CD4-positive, alpha-beta T cell treated with Interleukin-17A for 4 hours (primary cell): ENCODE data around the gene STUM.

ENCODE experiments used
- DNase-seq: peaks from one replicate; pipeline ENCODE4 v3.0.0-alpha.2; 2020; ENCODE audit warnings: mixed read lengths

STUM gene

DNA sequence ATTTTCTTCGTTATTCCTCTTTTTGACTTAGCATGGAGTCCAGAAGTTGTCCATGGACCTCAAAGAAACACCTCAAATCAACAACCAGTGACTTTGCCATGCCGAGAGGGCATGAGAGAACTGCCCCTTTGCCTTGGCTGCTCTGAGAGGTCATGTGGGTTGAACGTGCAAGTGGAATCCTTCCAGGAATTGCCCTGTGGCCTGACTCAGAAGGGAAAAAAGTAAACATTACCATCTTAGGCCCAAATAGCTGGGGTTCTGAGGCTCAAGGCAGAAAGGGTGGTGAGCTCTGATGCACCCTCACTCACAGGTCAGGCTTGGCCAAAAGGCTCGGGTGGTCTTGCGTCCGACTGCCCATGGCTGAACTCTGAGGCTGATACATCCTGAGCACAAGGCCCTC lies 15.1 kb downstream of the STUM start:
- no peak for DNase-seq

DNA sequence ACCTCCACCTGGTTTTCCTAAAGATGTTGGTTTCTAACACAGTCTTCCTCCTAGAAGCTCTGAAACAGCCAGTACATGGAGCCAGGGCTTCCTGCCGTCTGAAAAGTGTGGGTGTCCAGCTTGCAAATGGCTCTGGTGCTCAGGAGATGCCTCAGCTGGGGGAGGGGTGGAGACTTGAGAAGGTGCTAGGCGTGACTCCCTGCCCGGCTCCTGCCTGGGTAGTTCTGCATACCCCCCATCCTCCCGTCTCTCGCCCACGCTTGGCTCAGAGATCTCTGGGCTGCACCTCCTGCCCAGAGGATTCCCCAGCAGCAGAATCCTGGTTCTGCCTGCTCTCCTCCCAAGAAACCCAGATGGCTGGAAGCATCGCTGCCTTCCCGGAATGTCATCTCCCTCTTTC lies 16.9 kb downstream of the STUM start:
- no peak for DNase-seq

- DNase-seq, result no peak
These were observed 17.7 kb downstream of the STUM start for GRCh38 chr1:226566234-226566633.

DNA sequence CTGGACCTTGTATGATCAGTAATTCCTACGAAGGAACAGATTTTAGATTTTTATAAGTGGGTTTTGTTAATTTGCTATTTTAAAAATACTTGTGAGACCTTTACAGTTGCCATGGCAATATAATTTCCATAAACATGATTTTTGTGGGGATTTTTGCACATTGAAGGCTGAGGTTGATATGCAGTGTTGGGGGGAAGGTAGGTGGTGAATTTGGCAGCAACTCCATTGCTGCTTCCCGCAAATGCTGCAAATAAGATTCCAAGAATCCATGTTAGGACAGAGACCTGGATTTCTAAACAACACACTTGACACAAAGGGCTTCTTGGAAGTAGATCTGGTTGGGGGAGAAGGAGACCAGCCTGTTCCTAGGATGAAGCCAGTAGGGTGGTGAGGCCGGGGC lies 18.2 kb downstream of the STUM start:
- no peak for DNase-seq

- no peak for DNase-seq
These were observed 19.7 kb downstream of the STUM start for GRCh38 chr1:226568077-226568831.

DNA sequence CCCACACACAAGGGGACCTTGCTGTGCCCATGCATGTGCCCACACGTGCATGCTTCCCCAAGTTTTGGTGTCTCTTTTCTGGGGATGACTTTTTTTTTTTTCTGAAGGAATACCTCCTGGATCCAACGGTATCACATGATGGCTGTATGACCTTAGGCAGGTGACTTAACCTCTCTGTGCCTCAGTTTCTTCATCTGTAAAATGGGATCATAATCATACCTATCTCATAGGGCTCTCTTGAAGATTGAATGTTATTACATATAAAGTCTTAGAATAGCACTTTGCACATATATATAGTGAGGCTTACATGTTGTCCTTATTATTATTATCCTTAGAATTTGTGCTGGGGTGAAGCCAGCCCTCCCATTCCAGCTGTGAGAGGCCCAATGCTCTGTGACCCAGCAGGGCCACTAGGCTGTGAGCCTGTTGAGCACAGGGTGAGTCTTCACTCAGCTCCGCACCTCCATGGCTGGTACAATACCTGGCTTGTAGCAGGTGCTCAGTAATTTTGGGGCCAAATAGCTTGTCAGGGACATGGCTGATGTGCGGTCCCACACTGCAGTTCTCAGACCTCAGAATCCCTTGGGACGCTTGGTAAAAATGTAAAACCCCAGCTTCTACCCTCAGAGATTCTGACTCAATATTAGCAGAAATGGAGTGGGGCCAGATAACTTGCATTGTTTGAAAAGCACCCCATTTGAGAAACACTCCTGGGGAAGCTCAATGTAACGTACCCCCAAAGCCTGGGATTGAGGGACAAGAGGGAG lies 20.6 kb downstream of the STUM start:
- DNase-seq, result no peak

DNA sequence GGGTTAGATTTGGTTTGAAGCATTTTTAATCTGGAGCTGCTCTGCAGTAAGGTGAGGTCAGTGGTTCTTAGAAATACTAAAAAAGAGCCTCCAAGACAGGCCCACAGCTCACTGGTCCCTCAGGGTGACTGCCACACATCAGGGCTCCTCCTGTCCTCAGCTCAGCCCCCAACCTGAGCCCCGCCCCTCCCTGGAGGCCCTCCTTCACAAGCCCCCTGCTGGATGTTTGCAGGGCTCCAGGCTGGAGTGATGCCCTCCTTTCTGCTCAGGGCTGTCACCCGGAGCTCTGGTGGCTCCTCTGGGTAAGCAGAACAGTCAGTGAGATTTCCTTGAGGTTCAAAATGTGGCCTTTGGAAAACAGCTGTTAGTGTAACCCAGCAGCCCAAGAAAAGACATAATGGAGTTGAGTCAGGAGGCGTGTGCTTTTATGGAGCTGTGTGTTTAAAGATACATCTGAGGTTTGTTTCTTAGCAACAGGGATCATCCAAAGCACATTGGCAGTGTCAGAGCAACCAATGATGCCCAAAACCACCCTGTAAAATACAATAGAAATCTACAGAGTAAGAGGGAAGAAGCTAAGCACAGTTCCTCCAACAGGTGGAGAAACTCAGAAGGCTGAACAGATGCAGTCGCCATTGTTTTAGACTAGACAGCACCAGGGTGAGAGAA lies 21.4 kb downstream of the STUM start:
- peak; percentile 32 for DNase-seq

GRCh38 chr1:226571893-226572292 lies 23.3 kb downstream of the STUM start:
- no peak for DNase-seq

DNA sequence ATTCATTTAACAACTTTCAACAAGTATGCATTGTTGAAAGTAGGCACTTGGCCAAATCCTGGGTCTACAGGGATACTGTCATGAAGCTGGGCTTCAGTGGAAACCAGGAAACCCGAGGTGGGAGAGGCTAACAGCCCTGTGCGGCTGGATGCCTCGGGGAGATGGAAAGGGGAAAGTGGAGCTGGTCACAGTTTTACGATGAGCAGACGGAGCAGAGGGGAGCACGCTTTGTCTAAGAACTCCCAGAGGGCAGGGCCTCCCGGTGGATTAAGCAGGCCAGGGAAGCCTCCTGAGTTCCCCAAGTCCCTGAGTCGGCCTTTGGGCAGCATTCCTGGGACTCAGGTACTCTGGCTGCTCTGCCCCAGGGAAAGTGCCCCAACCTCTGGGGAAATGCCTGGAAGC lies 23.8 kb downstream of the STUM start:
- DNase-seq, result no peak

- no peak for DNase-seq
These were observed 25.5 kb downstream of the STUM start for GRCh38 chr1:226574044-226574443.

GRCh38 chr1:226574591-226575435 lies 26.2 kb downstream of the STUM start:
- DNase-seq, result no peak

DNA sequence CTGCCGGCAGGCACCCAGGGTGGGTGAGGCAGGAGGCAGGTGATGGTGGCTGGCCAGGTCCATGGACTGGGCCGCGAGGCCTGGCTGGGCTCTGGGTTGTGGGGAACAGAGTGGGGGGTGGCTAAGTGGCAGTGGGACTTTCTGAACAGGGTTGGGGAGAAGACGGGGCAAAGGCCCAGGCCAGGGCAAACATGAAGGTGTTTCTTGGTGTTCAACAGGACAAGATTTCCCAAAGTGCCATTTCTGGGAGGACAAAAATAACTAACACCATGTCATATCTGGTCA lies 26.8 kb downstream of the STUM start:
- DNase-seq, result no peak

- DNase-seq, result peak; percentile 4
These were observed 27.3 kb downstream of the STUM start for GRCh38 chr1:226575739-226576378.

DNA sequence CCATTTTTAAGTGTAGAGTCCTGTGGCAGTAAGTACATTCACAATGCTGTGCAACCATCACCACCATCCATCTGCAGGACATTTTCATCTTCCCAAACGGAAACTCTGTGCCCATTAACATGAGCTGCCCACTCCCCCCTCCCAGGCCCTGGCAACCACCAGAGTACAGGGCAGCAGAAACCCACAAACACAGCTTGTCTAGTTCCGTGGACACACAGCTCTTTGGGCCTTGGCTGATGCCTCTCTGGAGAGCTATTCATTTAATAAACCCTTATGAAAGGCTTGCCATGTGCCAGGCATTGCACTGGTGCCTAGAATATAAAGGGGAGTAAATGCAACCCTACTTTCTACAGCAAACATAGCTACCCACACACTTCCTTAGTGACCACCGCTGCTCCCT lies 28.0 kb downstream of the STUM start:
- DNase-seq, result no peak

GRCh38 chr1:226577401-226578180 lies 29.0 kb downstream of the STUM start:
- no peak for DNase-seq

DNA sequence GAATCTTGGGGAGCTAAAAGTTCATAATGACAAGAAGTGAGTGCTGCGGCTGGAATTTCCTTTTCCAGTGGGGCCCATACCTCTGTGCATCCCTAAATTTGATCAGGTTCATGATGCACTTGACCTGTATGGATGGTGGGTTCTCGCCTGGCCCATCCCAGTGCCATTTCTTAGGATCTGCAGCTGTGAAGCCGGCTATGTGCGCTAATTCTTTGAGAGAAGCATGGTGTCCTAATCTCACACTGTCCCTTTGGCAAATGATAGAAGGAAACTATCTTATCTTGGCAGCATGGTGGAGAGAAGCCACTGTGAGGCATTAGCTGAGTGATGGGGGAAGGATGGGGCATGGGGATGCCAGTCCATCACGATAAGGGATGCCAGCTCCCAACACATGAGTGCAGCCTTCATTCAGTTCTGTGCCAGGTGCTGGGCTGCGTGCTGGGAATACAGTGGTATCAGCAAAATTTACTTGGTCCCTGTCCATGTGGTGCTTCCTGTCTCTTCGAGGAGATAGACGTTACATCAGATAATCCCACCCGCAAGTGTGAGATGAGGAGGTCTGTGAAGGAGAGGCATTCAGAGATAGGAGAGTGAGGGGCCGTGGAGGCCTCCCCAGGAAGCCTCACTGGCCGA lies 30.5 kb downstream of the STUM start:
- DNase-seq, result no peak

GRCh38 chr1:226579781-226580323 lies 31.3 kb downstream of the STUM start:
- no peak for DNase-seq

DNA sequence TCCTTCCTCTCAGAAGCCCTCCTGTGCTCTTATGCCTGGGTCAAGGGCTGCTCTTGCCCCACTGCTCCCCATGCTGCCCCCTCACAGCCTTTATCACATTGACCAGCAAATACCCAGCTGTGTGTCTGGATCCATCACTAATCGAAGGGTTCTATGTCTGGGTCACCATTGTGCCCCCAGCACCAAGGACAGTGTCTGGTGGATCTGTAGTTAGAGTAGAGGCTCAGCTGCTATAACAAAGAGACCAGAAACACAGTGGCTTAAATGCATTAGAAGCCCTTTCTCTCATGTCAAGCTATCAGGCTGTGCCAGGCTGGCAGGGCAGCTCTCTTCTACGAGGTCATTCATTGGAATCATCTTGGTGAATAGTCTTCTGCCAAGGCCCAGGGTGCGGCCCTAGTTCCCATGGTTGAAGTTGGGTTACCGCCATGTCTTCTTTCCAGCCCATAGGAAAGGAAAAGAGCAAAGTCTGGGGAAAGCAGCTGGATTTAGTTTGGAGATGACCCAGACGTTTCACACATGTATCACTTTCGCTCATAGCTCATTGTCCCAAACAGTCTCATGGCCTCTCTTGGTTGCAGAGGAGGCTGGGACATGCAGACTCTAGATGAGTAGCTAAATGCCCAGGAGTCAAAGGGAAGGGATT lies 32.2 kb downstream of the STUM start:
- DNase-seq, result no peak

- DNase-seq, result no peak
These were observed 33.2 kb downstream of the STUM start for GRCh38 chr1:226581650-226582330.

DNA sequence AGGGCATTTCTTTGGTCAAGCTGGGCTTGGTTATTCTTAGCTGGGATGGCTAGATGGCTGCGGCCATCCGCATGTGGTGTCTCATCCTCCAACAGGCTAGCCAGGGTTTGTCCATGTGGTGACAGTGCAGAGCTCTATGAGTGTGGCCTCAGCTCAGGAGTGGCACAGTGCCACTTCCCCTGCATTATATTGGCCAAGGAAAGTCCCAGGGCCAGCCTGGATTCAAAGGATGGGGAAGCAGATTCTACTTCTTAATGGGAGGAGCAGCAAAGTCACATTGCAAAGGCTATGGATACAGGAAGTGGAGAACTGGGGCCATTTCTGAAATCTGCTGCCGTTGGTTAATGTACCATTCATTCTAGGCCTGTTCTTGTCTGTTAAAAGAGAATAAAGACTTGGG lies 34.4 kb downstream of the STUM start:
- no peak for DNase-seq
